ENCODE measurements around the gene OBP2A.
"Not testable (repeated sequence)": the region's sequence is repeated elsewhere in the genome, so short reads cannot be mapped to it uniquely, and the experiment has no call there.

Gene OBP2A

GRCh38 chr9:135545646-135546176 is at the start of gene OBP2A:
Gene OBP2A (plus strand): TSS chr9:135546126. CDS start chr9:135546181, 55 bp downstream.
- not testable (repeated sequence) for DNase-seq

GRCh38 chr9:135498381-135499126 is 47.4 kb upstream of the OBP2A start:
- DNase-seq, result no peak

- DNase-seq, result peak; percentile 92
Observed at GRCh38 chr9:135499326-135500070, 46.4 kb upstream of the OBP2A start.

GRCh38 chr9:135500071-135500524 is 45.8 kb upstream of the OBP2A start:
- no peak for DNase-seq

- DNase-seq, result peak; percentile 89
Observed at GRCh38 chr9:135500525-135501260, 45.2 kb upstream of the OBP2A start, which contains the start of gene MRPS2. Gene MRPS2 (plus strand): TSS chr9:135500682. CDS start chr9:135500711, 29 bp downstream.

GRCh38 chr9:135501261-135502167 is 44.4 kb upstream of the OBP2A start:
- DNase-seq, result peak; percentile 63

GRCh38 chr9:135502168-135502872 is 43.6 kb upstream of the OBP2A start:
- DNase-seq, result no peak

- DNase-seq, result no peak
Observed at GRCh38 chr9:135502873-135503321, 43.0 kb upstream of the OBP2A start.

GRCh38 chr9:135503371-135504261 is 42.3 kb upstream of the OBP2A start:
- no peak for DNase-seq

- no peak for DNase-seq
Observed at GRCh38 chr9:135504262-135505243, 41.4 kb upstream of the OBP2A start.

GRCh38 chr9:135505406-135506187 is 40.3 kb upstream of the OBP2A start:
- DNase-seq, result no peak

GRCh38 chr9:135506327-135507103 is 39.4 kb upstream of the OBP2A start:
- DNase-seq, result no peak

- DNase-seq, result no peak
Observed at GRCh38 chr9:135507104-135508035, 38.6 kb upstream of the OBP2A start.

GRCh38 chr9:135508211-135508820 is 37.6 kb upstream of the OBP2A start:
- DNase-seq, result no peak

GRCh38 chr9:135509458-135509857 is 36.5 kb upstream of the OBP2A start:
- DNase-seq, result no peak

- no peak for DNase-seq
Observed at GRCh38 chr9:135512241-135512603, 33.7 kb upstream of the OBP2A start.

All from left hindlimb (tissue), 1 donor.